ENCODE data around the gene PCSK5.

The PCSK5 gene

GRCh38 chr9:76191493-76191892 is 301.0 kb downstream of the PCSK5 start:
- DNase-seq (ENCODE audit: low read depth) = no peak

DNA sequence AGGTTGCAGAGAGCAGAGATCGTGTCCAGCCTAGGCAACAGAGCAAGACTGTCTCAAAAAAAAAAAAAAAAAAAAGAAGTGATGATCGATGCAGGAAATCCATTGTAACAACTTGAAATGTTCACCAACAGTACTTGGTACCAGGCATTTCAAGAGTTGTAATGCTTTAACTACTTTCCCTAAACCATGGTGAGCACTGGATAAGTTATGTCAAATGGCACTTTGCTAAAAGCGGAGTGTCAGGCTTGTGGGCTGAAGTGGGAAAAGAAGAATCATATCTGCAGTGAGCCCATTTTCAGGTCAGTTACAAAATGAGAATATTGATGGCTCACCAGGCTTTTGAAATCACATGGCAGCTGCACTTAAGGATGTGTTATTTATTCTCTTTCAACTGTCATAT is 301.5 kb downstream of the PCSK5 start:
- DNase-seq (ENCODE audit: low read depth) = no peak

DNA sequence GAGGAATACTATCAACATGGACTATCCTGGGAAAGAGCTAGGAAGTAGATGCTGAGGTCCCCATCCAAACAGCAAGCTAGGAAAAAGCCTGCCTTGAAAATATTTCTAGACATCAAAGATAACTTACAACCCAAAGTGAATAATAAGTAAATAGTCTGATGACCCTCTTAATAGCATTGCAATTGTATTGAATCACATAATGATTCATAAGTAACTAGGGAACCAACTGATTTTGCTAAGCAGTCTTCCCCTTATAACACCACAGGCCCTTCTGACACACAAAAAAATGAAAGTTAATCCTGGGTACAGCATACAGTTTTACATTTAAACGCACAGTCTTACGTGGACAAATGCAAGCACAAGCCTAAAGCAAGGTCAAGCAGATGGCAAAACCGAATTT is 304.4 kb downstream of the PCSK5 start:
- no peak for DNase-seq (ENCODE audit: low read depth)

GRCh38 chr9:76198336-76198735 is 307.9 kb downstream of the PCSK5 start:
- DNase-seq (ENCODE audit: low read depth) = no peak

DNA sequence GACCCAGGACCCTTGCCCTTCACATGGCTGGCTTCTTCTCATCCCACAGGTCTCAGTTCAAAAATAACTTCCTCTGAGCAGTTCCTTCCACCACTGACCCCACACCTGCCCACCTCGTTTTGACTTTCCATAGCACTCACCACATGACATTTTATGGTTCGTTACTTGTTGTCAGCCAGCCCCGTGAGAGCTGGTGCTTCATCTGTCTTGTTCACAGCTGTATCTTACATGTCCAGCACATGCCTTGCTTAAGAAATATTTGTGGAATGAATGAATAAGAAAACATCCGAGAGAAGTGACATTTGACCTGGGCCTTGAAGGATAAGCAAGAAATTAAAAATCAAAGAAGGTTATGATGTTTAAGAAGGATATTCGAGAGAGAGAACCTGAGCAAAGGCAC is 309.8 kb downstream of the PCSK5 start:
- no peak for DNase-seq (ENCODE audit: low read depth)

GRCh38 chr9:76200745-76201144 is 310.3 kb downstream of the PCSK5 start:
- DNase-seq (ENCODE audit: low read depth) = no peak

DNA sequence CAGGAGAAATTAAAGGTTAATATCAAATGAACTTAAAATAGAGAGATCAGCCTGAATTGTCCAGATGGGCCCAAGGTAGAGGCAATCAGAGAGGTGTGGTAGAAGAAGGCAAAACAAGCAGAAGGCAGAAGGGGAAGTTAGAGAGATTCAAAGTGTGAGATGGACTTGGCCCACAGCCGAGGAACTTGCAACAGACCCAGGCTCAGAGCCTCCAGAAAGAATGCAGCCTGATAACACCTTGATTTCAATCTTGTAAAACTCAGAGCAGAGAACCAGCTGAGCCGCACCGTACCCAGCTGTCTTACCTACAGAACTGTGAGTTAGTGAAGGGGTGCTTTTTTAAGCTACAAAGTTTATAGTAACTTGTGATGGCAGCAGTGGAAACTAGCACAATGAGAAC is 312.9 kb downstream of the PCSK5 start:
- DNase-seq (ENCODE audit: low read depth) = no peak

DNA sequence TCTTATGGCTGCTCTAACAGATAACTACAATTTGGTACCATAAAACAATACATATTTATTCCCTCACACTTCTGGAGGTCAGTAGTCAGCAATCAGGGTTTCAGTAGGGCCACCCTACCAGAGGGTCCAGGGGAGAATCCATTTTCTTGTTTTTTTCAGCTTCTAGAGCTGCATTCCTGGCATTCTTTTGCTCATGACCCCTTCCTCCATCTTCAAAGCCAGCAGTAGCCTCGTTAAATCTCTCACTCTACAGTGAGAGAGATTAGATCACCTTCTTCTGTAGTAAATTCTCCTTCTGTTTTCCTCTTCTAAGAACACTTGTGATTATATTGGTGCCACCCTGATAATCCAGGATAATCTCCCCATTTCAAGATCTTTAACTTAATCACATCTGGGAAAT is 316.3 kb downstream of the PCSK5 start:
- no peak for DNase-seq (ENCODE audit: low read depth)

- DNase-seq (ENCODE audit: low read depth) = no peak
Measured at GRCh38 chr9:76213751-76214150, 323.3 kb downstream of the PCSK5 start.

- no peak for DNase-seq (ENCODE audit: low read depth)
Measured at GRCh38 chr9:76215066-76215465, 324.6 kb downstream of the PCSK5 start.

DNA sequence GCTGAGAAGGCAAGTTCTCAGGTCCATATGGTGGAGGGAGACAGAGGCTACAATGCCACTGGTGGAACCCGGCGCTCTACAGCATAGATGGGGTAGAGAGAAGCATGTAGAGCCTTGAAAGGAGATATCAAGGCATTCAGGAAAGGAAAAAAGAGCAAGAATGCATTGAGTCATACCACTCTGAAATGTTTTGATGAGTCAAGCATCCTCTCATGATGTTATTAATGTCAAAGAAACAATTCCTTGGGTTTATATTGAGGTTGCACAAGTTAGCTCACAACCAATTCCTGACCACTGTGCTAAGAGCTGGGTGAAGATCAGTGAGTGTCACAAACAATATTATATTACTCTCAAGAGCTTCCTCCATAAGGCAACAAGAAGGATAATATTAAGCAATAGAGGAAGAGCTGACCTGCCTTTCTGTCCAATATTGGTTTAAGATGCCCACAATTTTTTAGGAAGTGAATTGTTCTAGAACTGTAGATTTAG is 325.7 kb downstream of the PCSK5 start:
- DNase-seq (ENCODE audit: low read depth) = no peak

DNA sequence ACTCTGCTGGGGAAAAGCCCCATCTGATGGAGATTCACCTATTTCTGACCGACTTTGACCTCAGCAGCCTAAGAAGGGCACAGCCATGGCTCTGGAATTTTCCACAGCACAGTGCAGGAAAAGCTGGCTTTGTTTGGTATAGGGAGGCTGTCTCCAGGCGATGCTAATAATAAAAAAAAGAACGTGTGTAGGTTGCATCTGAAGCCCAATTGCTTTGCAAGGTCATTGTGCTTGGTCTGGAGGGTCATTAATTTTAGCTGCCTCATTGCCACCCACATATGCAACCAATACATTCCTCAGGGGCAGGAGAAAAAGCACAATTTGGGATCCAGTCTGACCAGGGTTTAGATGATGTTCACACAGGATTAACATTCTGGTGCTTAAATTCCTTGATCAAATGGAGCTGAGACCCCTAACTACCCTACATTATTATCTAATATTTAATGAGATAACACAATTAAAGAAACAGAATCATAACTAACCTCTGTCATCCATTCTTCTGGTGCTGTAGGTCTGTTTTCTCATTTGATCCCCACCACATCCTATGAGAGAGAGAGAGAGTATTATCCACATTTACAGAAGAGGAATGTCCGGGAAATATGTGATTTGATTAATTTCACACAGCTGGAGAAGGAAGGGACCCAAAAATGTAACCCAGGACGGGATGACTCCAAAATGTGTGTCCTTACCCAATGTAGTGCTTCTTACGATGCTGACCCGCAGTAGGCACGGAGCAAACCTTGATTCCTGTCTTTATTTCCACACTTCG is 327.8 kb downstream of the PCSK5 start:
- DNase-seq (ENCODE audit: low read depth) = no peak

- no peak for DNase-seq (ENCODE audit: low read depth)
Measured at GRCh38 chr9:76218886-76219445, 328.5 kb downstream of the PCSK5 start.

DNA sequence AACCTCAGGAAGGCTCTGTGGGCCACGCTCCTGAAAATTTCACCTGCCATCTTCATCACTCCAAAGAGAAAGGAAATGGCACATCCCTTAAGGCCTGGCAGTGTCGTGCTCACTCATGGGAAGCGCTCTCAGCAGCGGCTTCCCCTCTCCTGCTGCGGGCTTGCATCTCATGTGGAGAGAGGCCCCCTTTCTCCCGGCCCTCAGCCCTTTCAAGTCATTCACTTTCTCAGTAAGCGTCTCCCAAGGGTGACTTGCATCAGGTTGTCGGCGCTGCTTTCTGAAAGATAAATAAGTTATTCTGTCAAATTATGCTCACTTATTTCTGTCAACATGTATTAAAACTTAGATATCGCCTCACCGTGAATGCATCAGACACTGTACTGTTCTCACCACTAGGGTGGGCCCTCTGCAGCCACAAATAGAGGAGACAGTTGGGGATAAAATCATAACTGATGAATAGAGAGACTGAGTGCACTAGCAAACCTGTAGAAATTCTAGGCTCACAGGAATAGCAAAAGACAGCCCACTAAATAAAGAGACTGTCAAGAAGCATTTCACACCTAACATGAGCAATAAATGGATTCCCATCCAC is 329.2 kb downstream of the PCSK5 start:
- DNase-seq (ENCODE audit: low read depth) = no peak

DNA sequence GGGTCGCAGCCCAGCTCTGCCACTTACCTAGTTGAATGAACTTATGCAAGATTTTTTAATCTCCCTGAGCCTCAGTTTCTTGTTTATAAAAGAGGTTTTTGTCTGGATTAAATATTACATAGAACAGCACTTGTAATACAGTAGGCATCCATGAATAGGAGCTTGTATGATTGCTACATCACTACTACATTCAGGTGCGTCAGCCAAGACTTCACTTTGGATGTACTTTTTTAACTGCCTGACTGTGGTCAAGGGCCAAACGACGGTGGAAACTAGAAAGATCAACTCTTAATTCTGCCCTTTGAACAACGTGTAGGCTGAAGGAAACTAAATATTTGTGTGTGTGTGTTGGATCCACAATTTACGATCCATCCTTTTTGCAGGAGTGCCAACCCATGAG is 330.9 kb downstream of the PCSK5 start:
- DNase-seq (ENCODE audit: low read depth) = no peak

GRCh38 chr9:76223749-76224340 is 333.4 kb downstream of the PCSK5 start:
- no peak for DNase-seq (ENCODE audit: low read depth)

GRCh38 chr9:76227156-76227555 is 336.7 kb downstream of the PCSK5 start:
- no peak for DNase-seq (ENCODE audit: low read depth)

GRCh38 chr9:76231001-76231400 is 340.5 kb downstream of the PCSK5 start:
- no peak for DNase-seq (ENCODE audit: low read depth)

GRCh38 chr9:76232861-76233489 is 342.5 kb downstream of the PCSK5 start:
- no peak for DNase-seq (ENCODE audit: low read depth)

DNA sequence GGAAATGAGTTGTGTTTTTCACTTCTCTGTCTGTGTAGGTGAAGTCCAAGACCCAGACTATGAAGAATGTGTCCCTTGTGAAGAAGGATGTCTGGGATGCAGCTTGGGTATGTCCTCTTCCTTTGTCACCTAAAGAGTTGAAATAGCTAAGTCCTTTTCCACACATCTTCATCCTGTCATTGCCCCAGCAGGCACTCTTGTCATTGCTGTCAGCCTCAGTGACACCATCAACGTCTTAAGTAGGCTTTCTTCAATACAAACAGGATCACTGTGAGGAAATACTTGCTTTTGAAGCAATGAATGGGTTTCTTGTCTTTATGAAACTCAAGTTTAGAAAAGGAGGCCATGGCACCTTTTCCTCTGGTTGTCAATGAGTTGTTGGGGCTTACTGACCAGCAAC is 350.1 kb downstream of the PCSK5 start:
- DNase-seq (ENCODE audit: low read depth) = no peak

- DNase-seq (ENCODE audit: low read depth) = no peak
Measured at GRCh38 chr9:76245518-76245917, 355.0 kb downstream of the PCSK5 start.

- DNase-seq (ENCODE audit: low read depth) = no peak
Measured at GRCh38 chr9:76246680-76247079, 356.2 kb downstream of the PCSK5 start.

DNA sequence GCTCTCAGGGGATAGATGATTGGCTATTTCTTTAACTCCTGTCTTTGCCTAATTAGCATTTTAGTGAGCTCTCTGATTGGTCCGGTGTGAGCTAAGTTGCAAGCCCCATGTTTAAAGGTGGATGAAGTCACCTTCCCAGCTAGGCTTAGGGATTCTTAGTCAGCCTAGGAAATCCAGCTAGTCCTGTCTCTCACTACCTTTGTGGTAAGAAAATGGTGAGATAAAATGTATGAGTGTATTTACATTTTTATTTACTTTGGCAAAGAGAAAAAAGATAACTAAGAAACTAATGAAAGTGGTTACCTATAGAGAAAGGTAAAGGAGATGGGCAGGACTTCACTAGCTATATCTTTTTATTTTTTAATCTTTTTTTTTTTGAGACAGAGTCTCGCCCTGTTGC is 357.0 kb downstream of the PCSK5 start:
- DNase-seq (ENCODE audit: low read depth) = no peak
